HepG2 (cell line): ENCODE measurements around the gene FIBP. TPM values are rescaled to one million over a fixed set of nuclear protein-coding genes. Genes with fewer than 3 reads are reported as not detected.

Source experiments
- ATAC-seq: fragments of 200-7000 bp; cut with Tn5 transposase; 3 replicates; pipeline ENCODE4 v1.9.1; 2020; ENCODE audit warnings: mild to moderate bottlenecking, moderate library complexity
- BruUV-seq: library from RNA; stranded (reverse); fragments of 400-500 nt; replicated peaks from 2 replicates; lab custom pipeline; 2021; lab: Mats Ljungman, UMichigan
- CTCF ChIA-PET: fragments of 300-600 bp; formaldehyde crosslinking; extraction: SDS; loops from one replicate; lab custom pipeline; 2021; ENCODE audit warnings: low total read pairs, inconsistent platforms, low intra/inter-chr PET ratio; lab: Yijun Ruan, JAX
- POLR2A ChIA-PET: fragments of 350-600 bp; sonication (Branson Sonifier 250); formaldehyde crosslinking; loops from one replicate; lab custom pipeline; 2020; ENCODE audit warnings: antibody characterized with exemption, inconsistent platforms; lab: Yijun Ruan, JAX
- DNase-seq: peaks from one replicate; pipeline ENCODE4 v3.0.0-alpha.2; 2015; ENCODE audit warnings: low spot score
- FAIRE-seq: peaks from 3 replicates; lab custom pipeline; 2011; peaks lifted over from hg19 to GRCh38; lab: Jason Lieb, UNC
- H2AFZ ChIP-seq: one replicate; pipeline ENCODE4 v1.6.1; 2011; ENCODE audit warnings: low read length, inconsistent platforms
- H3K27ac ChIP-seq: fragments of 300-600 bp; 3 replicates; pipeline ENCODE4 v1.8.0; 2011; ENCODE audit warnings: mixed run types, mild to moderate bottlenecking, mixed read lengths, low read length, inconsistent platforms; ENCODE audit not compliant: insufficient read depth; ENCODE audit errors: extremely low read length
- H3K27me3 ChIP-seq, 2 experiments: fragments of 200-600 bp in 1 of 2; 2 replicates in 1 of 2; 3 replicates in 1 of 2; pipeline versions ENCODE4 v1.6.0 to v1.8.0; 2011; ENCODE audit warnings: low read length in 2 of 2, mild to moderate bottlenecking in 2 of 2, moderate library complexity in 2 of 2, inconsistent platforms in 1 of 2; ENCODE audit not compliant: insufficient read depth in 2 of 2, control insufficient read depth in 1 of 2
- H3K36me3 ChIP-seq, 2 experiments: fragments of 200-600 bp in 1 of 2; replicated peaks in 1 of 2; 2 replicates in 1 of 2; 3 replicates in 1 of 2; pipeline versions ENCODE4 v1.5.1 to v1.8.0; 2011; ENCODE audit warnings: low read length in 2 of 2, inconsistent platforms in 1 of 2; ENCODE audit not compliant: insufficient read depth in 2 of 2, control insufficient read depth in 1 of 2
- H3K4me1 ChIP-seq: 2 replicates; pipeline ENCODE4 v1.5.1; 2012; ENCODE audit warnings: low read length, inconsistent platforms; ENCODE audit not compliant: insufficient read depth
- H3K4me2 ChIP-seq: 2 replicates; pipeline ENCODE4 v1.6.0; 2011; ENCODE audit warnings: low read depth, low read length, inconsistent platforms
- H3K4me3 ChIP-seq, 3 experiments: fragments of 200-600 bp in 1 of 3; sonication (generic), shearing (Covaris generic) in 1 of 3; replicated peaks in 1 of 3; 2 replicates each; pipeline ENCODE4 v1.5.1; 2011 to 2016; ENCODE audit warnings: low read length in 3 of 3, inconsistent platforms in 2 of 3, low read depth in 2 of 3, mild to moderate bottlenecking in 2 of 3, control low read depth in 1 of 3, mixed read lengths in 1 of 3; ENCODE audit not compliant: insufficient read depth in 1 of 3
- H3K79me2 ChIP-seq: one replicate; pipeline ENCODE4 v1.6.1; 2011; ENCODE audit warnings: low read length, inconsistent platforms; ENCODE audit not compliant: insufficient read depth
- H3K9ac ChIP-seq: 2 replicates; pipeline ENCODE4 v1.6.0; 2011; ENCODE audit warnings: mild to moderate bottlenecking, low read depth, low read length, inconsistent platforms; ENCODE audit not compliant: insufficient read depth
- H3K9me3 ChIP-seq: 2 replicates; pipeline ENCODE4 v1.5.1; 2012; ENCODE audit warnings: mild to moderate bottlenecking, low read length
- H4K20me1 ChIP-seq: 2 replicates; pipeline ENCODE4 v1.6.0; 2011; ENCODE audit warnings: inconsistent platforms, mild to moderate bottlenecking, low read length, moderate library complexity; ENCODE audit not compliant: insufficient read depth
- SAP130 ChIP-seq: IDR thresholded peaks from 2 replicates; pipeline ENCODE4 v1.6.1; 2016; ENCODE audit warnings: low read depth
- ZNF687 ChIP-seq: sonication (generic); formaldehyde crosslinking; IDR thresholded peaks from 2 replicates; pipeline ENCODE4 v1.5.1; 2020; ENCODE audit warnings: mild to moderate bottlenecking, missing genetic modification reagents, moderate library complexity
- WGBS: methylation state at CpG from one replicate; pipeline ENCODE4 v1.1.6; 2017; ENCODE audit warnings: low lambda C conversion rate; 5-methylcytosine and 5-hydroxymethylcytosine counted together
- in situ Hi-C: cut with HindIII; loops from 2 replicates; pipeline ENCODE4 v1.10.0; 2017; ENCODE audit warnings: low pct_unique_long_range_greater_than_20kb; ENCODE audit not compliant: extremely low pct_ligation_motif_present
- intact Hi-C: fragments of 100-400 bp; cut with micrococcal nuclease; formaldehyde crosslinking; loops from one replicate; pipeline ENCODE4 v1.10.0; 2022; ENCODE audit not compliant: unreplicated experiment
- polyA plus RNA-seq, 8 experiments: library from polyadenylated mRNA; depleted of rRNA in 3 of 8; stranded (reverse) in 7 of 8; unstranded in 1 of 8; fragments of >200 nt; fragmentation: Illumina TruSeq in 4 of 8; extraction: Trizol in 4 of 8; gene quantifications; 2 replicates each; pipeline versions ENCODE4 v1.2.1 to v1.2.3, GENCODE V29; 2011 to 2016; ENCODE audit warnings: low read depth in 4 of 8, missing spikeins in 1 of 8, mixed read lengths in 1 of 8; ENCODE audit not compliant: insufficient read depth in 1 of 8
- total RNA-seq, 5 experiments: library from RNA; depleted of rRNA; stranded (reverse); fragments of >200 nt; fragmentation: Illumina TruSeq; extraction: Trizol; gene quantifications; 2 replicates each; pipeline ENCODE4 v1.2.3, GENCODE V29; 2016; ENCODE audit warnings: low read depth in 1 of 5
- TF ChIP-seq, protein P1 (sequence below): sonication (generic); formaldehyde crosslinking; IDR thresholded peaks from 2 replicates; pipeline ENCODE4 v1.4.0; 2020; ENCODE audit warnings: missing genetic modification reagents, low read depth, mild to moderate bottlenecking, borderline replicate concordance

The FIBP gene
- total and polyA plus RNA-seq, 2 of the 13 experiments (the other 11 are each of a cell fraction or from before 2014, with no cell fraction given) = 42.9 to 62.1 TPM

GRCh38 chr11:65870706-65871681, 17.3 kb downstream of the FIBP start:
- Histone ChIP-seq H3K79me2 (no peaks in the 10 kb centered on the region), H3K4me1 (peaks cover 22% of the 10 kb centered on the region), H3K27ac (no peak overlapping the region), H3K9ac (peak overlapping the region; percentile 69; the same call in 1 of the 2 replicates), H3K36me3 (peaks cover 0 to 10% of the 10 kb centered on the region in 2 experiments; a peak in 2 of 5 replicates), H3K9me3 (no peaks in the 10 kb centered on the region), H3K27me3 (no peaks in the 10 kb centered on the region; a peak in 1 of 5 replicates), H2AFZ (no peak overlapping the region), H4K20me1 (no peaks in the 10 kb centered on the region), H3K4me2 (peak overlapping the region; percentile 71), H3K4me3 (peak overlapping the region in 1 of 3 experiments; percentile 73; a peak in 2 of 6 replicates)
- no TSS peak for BruUV-seq
- CTCF ChIA-PET = no interaction called here
- in situ Hi-C loops (no loop called here), intact Hi-C loops (no loop called here)
- peak; percentile 19; the same call in 1 of the 2 replicates for TF ChIP-seq SAP130
- TF ChIP-seq, protein P1, sequence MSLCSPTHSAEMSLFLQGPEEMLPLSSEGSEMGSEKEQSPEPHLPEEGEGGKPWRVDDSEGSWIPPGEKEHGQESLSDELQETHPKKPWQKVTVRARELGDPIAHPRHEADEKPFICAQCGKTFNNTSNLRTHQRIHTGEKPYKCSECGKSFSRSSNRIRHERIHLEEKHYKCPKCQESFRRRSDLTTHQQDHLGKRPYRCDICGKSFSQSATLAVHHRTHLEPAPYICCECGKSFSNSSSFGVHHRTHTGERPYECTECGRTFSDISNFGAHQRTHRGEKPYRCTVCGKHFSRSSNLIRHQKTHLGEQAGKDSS (CRISPR knock-in tag) = no peak
- peak; percentile 20 for TF ChIP-seq ZNF687 (CRISPR knock-in tag)
- FAIRE-seq (no peak), ATAC-seq (peak; percentile 29), DNase-seq (no peak)
- POLR2A ChIA-PET = interaction anchor here (1.0 to 8.9 kb wide), 6 partner anchors 12 to 132 kb away, joined by 3 to 81 read pairs (median 4); partner anchors contain the start of genes CCDC85B, CFL1, FIBP and MUS81
- WGBS = 39% methylated on average over 8 of the region's 24 CpGs
